Nephron (organoid): Measurements from ENCODE around the gene ZFP1.

Source experiments
- H3K27ac Mint-ChIP-seq, 3 experiments: 2 replicates each; pipeline ENCODE4 v1.8.0; 2020; ENCODE audit warnings: mixed read lengths in 3 of 3, mild to moderate bottlenecking in 2 of 3, moderate library complexity in 1 of 3
- H3K27me3 Mint-ChIP-seq: 2 replicates; pipeline ENCODE4 v1.8.0; 2021; ENCODE audit warnings: low read depth, mild to moderate bottlenecking, moderate library complexity, mixed read lengths
- H3K36me3 Mint-ChIP-seq: 2 replicates; pipeline ENCODE4 v1.8.0; 2020; ENCODE audit warnings: low read depth, mixed read lengths
- H3K4me1 Mint-ChIP-seq: 2 replicates; pipeline ENCODE4 v1.8.0; 2020; ENCODE audit warnings: mixed read lengths
- H3K4me3 Mint-ChIP-seq, 3 experiments: 2 replicates each; pipeline ENCODE4 v1.8.0; 2020; ENCODE audit warnings: mild to moderate bottlenecking in 3 of 3, mixed read lengths in 3 of 3, moderate library complexity in 2 of 3
- H3K9me3 Mint-ChIP-seq: 2 replicates; pipeline ENCODE4 v1.8.0; 2020; ENCODE audit warnings: mixed read lengths
- TF ChIP-seq, protein P1 (sequence below), 3 experiments: fragments of 200-600 bp; sonication (generic); IDR thresholded peaks; one replicate each; pipeline ENCODE4 v1.5.0; 2021; ENCODE audit warnings: antibody characterized with exemption in 3 of 3; ENCODE audit not compliant: unreplicated experiment in 3 of 3

ZFP1 gene

DNA sequence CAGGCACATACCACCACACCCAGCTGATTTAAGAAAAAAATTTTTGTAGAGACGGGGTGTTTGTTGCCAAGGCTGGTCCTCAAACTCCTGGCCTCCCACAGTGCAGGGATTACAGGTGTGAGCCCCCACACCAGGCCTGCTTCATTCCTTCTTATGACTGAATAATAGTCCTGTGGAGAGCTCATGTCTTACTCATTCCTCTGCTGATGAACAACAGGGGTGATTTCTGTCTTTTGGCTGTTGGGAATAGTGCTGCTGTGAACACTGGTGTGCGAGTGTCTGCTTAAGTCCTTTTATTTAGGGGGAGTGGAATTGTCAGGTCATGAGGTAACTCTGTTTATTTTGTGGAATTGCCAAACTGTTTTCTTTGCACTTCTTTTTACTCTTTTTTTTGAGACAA lies 67.8 kb downstream of the ZFP1 start:
- no peaks in the 10 kb centered on the region for H3K36me3 Mint-ChIP-seq
- H3K27me3 Mint-ChIP-seq, result no peaks in the 10 kb centered on the region
- H3K9me3 Mint-ChIP-seq, result no peaks in the 10 kb centered on the region
- H3K4me3 Mint-ChIP-seq, result no peak overlapping the region
- TF ChIP-seq, protein P1, sequence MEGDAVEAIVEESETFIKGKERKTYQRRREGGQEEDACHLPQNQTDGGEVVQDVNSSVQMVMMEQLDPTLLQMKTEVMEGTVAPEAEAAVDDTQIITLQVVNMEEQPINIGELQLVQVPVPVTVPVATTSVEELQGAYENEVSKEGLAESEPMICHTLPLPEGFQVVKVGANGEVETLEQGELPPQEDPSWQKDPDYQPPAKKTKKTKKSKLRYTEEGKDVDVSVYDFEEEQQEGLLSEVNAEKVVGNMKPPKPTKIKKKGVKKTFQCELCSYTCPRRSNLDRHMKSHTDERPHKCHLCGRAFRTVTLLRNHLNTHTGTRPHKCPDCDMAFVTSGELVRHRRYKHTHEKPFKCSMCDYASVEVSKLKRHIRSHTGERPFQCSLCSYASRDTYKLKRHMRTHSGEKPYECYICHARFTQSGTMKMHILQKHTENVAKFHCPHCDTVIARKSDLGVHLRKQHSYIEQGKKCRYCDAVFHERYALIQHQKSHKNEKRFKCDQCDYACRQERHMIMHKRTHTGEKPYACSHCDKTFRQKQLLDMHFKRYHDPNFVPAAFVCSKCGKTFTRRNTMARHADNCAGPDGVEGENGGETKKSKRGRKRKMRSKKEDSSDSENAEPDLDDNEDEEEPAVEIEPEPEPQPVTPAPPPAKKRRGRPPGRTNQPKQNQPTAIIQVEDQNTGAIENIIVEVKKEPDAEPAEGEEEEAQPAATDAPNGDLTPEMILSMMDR (IDR thresholded peaks at IDR 0.05; ENCODE audit: unreplicated experiment in 3 of 3), result no peak
- H3K27ac Mint-ChIP-seq, result no peak overlapping the region
- H3K4me1 Mint-ChIP-seq, result peaks cover 5% of the 10 kb centered on the region

DNA sequence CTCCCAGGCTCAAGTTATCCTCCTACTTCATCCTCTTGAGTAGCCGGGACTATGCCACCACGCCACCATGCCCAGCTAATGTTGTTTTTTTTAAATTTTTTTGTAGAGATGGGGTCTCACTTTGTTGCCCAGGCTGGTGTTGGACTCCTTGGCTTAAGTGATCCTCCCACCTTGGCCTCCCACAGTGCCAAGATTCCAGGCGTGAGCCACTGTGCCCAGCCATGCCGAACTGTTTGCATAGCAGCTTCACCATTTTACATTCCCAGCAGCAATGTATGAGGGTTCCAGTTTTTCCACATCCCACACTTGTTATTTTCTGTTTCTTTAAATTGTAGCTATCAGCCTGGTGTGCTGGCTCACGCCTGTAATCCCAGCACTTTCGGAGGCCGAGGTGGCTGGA lies 68.3 kb downstream of the ZFP1 start:
- Mint-ChIP-seq H3K27ac (no peak overlapping the region), H3K9me3 (no peaks in the 10 kb centered on the region), H3K27me3 (no peaks in the 10 kb centered on the region), H3K4me1 (peaks cover 5% of the 10 kb centered on the region), H3K4me3 (no peak overlapping the region), H3K36me3 (no peaks in the 10 kb centered on the region)
- TF ChIP-seq, protein P1 (IDR thresholded peaks at IDR 0.05; ENCODE audit: unreplicated experiment in 3 of 3), result no peak

DNA sequence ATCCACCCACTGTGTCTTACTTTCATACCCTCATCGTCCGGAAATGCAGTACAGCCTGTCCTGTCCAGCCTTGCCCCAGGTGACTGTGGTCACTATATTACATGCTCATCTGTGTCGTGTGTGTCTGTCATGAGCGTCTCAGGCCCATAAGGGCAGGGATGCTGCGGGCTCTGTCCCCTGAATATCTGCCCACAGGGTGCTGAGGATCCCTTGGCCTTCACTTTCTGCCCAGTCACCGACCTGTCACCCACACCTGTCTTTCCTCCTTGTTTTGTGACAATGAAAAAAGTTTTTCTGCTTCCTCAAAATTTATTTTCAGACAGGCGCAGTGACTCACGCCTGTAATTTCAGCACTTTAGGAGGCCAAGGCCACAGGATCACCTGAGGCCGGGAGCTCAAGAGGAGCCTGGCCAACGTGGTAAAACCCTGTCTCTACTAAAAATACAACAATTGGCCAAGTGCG lies 69.1 kb downstream of the ZFP1 start:
- TF ChIP-seq, protein P1 (IDR thresholded peaks at IDR 0.05; ENCODE audit: unreplicated experiment in 3 of 3), result no peak
- no peaks in the 10 kb centered on the region for H3K27me3 Mint-ChIP-seq
- no peak overlapping the region for H3K4me3 Mint-ChIP-seq
- no peak overlapping the region for H3K27ac Mint-ChIP-seq
- no peaks in the 10 kb centered on the region for H3K9me3 Mint-ChIP-seq
- H3K36me3 Mint-ChIP-seq, result no peaks in the 10 kb centered on the region
- peaks cover 5% of the 10 kb centered on the region for H3K4me1 Mint-ChIP-seq

DNA sequence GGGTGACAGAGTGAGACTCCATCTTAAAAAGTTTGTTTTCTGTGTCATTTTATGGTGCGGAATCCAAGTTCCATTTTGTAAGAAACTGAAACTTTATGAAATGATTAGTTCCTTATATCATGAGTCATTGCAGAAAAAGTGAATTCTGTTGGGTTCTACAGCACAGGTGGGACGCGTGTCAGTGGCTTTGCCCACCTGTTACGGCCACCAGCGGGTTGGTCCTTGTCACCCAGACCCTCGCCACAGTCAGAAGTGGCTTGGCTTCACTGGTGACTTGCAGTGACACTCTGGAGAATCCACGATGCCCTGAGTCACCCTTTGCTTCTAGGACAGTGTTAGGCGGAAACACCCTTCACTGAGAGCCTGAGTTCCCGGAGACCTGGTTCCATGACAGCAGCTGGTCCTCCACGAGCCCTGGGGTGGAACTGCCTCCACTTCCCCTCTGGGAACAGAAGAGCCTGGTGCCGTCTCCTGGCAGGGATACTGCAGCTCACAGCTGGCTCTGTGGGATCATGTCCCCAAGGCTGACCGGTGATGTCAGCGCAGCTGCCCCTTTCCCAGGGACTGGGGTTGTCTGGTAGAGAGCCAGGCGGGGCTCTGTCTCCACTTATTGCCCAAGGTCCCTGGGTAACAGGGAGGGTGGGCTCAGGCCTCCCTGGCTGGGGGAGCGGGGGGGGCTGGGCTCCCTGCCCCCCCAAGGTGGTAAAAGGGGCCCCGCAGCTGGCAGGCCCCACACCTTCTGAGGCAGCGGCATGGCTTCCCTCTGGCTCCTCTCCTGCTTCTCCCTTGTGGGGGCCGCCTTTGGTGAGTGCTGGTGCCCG lies 70.1 kb downstream of the ZFP1 start, which contains the start of gene CTRB1:
TSS of gene CTRB1 (plus strand) at position 733 of the 821 bp plus-strand sequence. CDS start at position 753, 20 bp downstream.
- Mint-ChIP-seq H3K36me3 (no peaks in the 10 kb centered on the region), H3K9me3 (no peaks in the 10 kb centered on the region), H3K4me1 (peaks cover 5% of the 10 kb centered on the region), H3K27me3 (no peaks in the 10 kb centered on the region), H3K4me3 (no peak within 1 kb of the TSS), H3K27ac (peak within 1 kb of the TSS in 2 of 3 experiments; percentile 4 to 21)
- TF ChIP-seq, protein P1 (IDR thresholded peaks at IDR 0.05; ENCODE audit: unreplicated experiment in 3 of 3), result no peak

DNA sequence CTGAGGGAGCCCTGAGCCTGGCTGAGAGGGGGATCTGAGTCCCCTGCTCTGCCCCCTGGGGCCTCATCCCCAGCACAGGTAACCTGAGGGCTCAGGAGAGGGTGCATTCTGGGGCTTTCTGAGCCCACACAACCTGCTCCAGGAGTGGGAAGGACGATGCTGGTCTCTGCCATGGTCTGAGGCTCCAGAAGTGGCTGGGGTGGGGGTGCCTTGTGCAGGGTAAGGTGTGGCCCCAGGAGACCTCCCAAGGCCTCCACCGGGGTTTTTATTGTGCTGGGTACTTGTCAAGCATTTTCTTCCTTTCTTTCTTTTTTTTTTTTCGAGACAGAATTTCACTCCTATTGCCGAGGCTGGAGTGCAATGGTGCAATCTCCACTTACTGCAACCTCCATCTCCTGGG lies 70.8 kb downstream of the ZFP1 start:
- Mint-ChIP-seq H3K4me1 (peaks cover 5% of the 10 kb centered on the region), H3K9me3 (no peaks in the 10 kb centered on the region), H3K27me3 (no peaks in the 10 kb centered on the region), H3K36me3 (no peaks in the 10 kb centered on the region), H3K27ac (no peak overlapping the region), H3K4me3 (no peak overlapping the region)
- TF ChIP-seq, protein P1 (IDR thresholded peaks at IDR 0.05; ENCODE audit: unreplicated experiment in 3 of 3), result no peak

DNA sequence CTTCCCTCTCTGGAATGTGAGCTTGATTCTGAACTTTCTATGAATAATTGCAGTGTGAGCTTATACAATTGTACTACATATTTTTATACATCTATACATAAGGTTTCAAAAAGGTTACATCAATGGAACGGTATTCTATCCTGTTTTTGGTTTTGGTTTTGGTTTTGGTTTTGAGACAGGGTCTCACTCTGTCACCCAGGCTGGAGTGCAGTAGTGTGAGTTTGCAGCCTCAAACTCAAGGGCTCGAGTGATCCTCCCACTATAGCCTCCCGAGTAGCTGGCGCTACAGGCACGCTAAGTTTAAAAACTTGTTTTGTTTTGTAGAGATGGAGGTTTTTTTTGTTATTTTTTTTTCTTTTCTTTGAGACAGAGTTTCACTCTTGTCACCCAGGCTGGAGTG lies 71.5 kb downstream of the ZFP1 start:
- peaks cover 5% of the 10 kb centered on the region for H3K4me1 Mint-ChIP-seq
- no peak overlapping the region for H3K4me3 Mint-ChIP-seq
- H3K27me3 Mint-ChIP-seq, result no peaks in the 10 kb centered on the region
- H3K27ac Mint-ChIP-seq, result peak overlapping the region in 2 of 3 experiments; percentile 4 to 21
- no peaks in the 10 kb centered on the region for H3K9me3 Mint-ChIP-seq
- TF ChIP-seq, protein P1 (IDR thresholded peaks at IDR 0.05; ENCODE audit: unreplicated experiment in 3 of 3), result no peak
- H3K36me3 Mint-ChIP-seq, result no peaks in the 10 kb centered on the region
